HCT116 (cell line): Measurements from ENCODE around the gene CACNB1. TPM values are rescaled to one million over a fixed set of nuclear protein-coding genes. Genes with fewer than 3 reads are reported as not detected.

Source experiments
- ATAC-seq: fragments of 200-7000 bp; cut with Tn5 transposase; 2 replicates; pipeline ENCODE4 v1.9.1; 2020; ENCODE audit warnings: mild to moderate bottlenecking, moderate library complexity
- BruUV-seq: library from RNA; stranded (reverse); fragments of 400-500 nt; replicated peaks from 2 replicates; lab custom pipeline; 2021; lab: Mats Ljungman, UMichigan
- CTCF ChIA-PET: fragments of 300-600 bp; sonication (Branson Sonifier 250); formaldehyde crosslinking; loops from one replicate; lab custom pipeline; 2021; ENCODE audit warnings: antibody characterized with exemption; lab: Charles Lee
- POLR2A ChIA-PET: fragments of 300-600, 350-600 bp; sonication (Branson Sonifier 250); formaldehyde crosslinking; loops from one replicate; lab custom pipeline; 2021; ENCODE audit warnings: antibody characterized with exemption; lab: Charles Lee
- RAD21 ChIA-PET, 2 experiments: fragments of 300-600 bp; sonication (Branson Sonifier 250); formaldehyde crosslinking; loops; one replicate each; lab custom pipeline; 2023; ENCODE audit warnings: low total read pairs in 2 of 2; ENCODE audit not compliant: uncharacterized antibody in 2 of 2, unreplicated experiment in 2 of 2, low non-redundant PET in 1 of 2; lab: Charles Lee
- DNase-seq: peaks from one replicate; pipeline ENCODE4 v3.0.0-alpha.2; 2010; ENCODE audit warnings: low read depth, low spot score
- H2AFZ ChIP-seq: fragments of 200-600 bp; shearing (Covaris generic), sonication (generic); 2 replicates; pipeline ENCODE4 v1.6.1; 2017; ENCODE audit warnings: low read depth, mixed run types, mixed read lengths, antibody characterized with exemption, low read length; ENCODE audit not compliant: poor library complexity, severe bottlenecking
- H3K27ac ChIP-seq: 2 replicates; pipeline ENCODE4 v1.5.1; 2012; ENCODE audit warnings: low read depth, low read length
- H3K27me3 ChIP-seq: fragments of 200-600 bp; sonication (generic); 2 replicates; pipeline ENCODE4 v1.6.1; 2016; ENCODE audit warnings: mixed run types, low read length, mixed read lengths; ENCODE audit not compliant: insufficient read depth
- H3K36me3 ChIP-seq, 2 experiments: fragments of 200-500 bp in 1 of 2; fragments of 200-600 bp in 1 of 2; sonication (Bioruptor generic) in 1 of 2; sonication (generic) in 1 of 2; 2 replicates each; pipeline versions ENCODE4 v1.5.1 to v1.6.1; 2014 to 2016; ENCODE audit warnings: low read length in 2 of 2, inconsistent platforms in 1 of 2, mixed read lengths in 1 of 2, mixed run types in 1 of 2; ENCODE audit not compliant: insufficient read depth in 2 of 2, control insufficient read depth in 1 of 2
- H3K4me1 ChIP-seq, 2 experiments: fragments of 200-600 bp in 1 of 2; sonication (generic) in 1 of 2; 2 replicates each; pipeline versions ENCODE4 v1.5.1 to v1.6.1; 2012 to 2017; ENCODE audit warnings: low read length in 2 of 2, inconsistent platforms in 1 of 2, mild to moderate bottlenecking in 1 of 2, mixed read lengths in 1 of 2, mixed run types in 1 of 2, moderate library complexity in 1 of 2; ENCODE audit not compliant: insufficient read depth in 2 of 2, control insufficient read depth in 1 of 2
- H3K4me2 ChIP-seq: fragments of 200-600 bp; sonication (generic); 2 replicates; pipeline ENCODE4 v1.6.1; 2017; ENCODE audit warnings: mixed run types, low read length, mixed read lengths
- H3K4me3 ChIP-seq, 2 experiments: fragments of 200-600 bp in 1 of 2; sonication (generic) in 1 of 2; replicated peaks in 1 of 2; 2 replicates each; pipeline ENCODE4 v1.5.1; 2011 to 2016; ENCODE audit warnings: low read length in 2 of 2, control low read depth in 1 of 2, low read depth in 1 of 2, mild to moderate bottlenecking in 1 of 2, mixed read lengths in 1 of 2, mixed run types in 1 of 2
- H3K79me2 ChIP-seq: fragments of 200-600 bp; sonication (generic); 2 replicates; pipeline ENCODE4 v1.6.1; 2017; ENCODE audit warnings: mild to moderate bottlenecking, mixed run types, low read length, moderate library complexity, mixed read lengths; ENCODE audit not compliant: insufficient read depth
- H3K9ac ChIP-seq: fragments of 200-600 bp; sonication (generic); 2 replicates; pipeline ENCODE4 v1.6.1; 2016; ENCODE audit warnings: low read length, mixed read lengths
- H3K9me2 ChIP-seq: fragments of 200-600 bp; sonication (generic), shearing (Covaris generic); 2 replicates; pipeline ENCODE4 v1.6.1; 2017; ENCODE audit warnings: mixed run types, mild to moderate bottlenecking, moderate library complexity; ENCODE audit not compliant: insufficient read depth
- H3K9me3 ChIP-seq, 2 experiments: fragments of 200-500 bp in 1 of 2; fragments of 200-600 bp in 1 of 2; sonication (Bioruptor generic) in 1 of 2; sonication (generic) in 1 of 2; 2 replicates each; pipeline ENCODE4 v1.6.1; 2014 to 2017; ENCODE audit warnings: low read length in 2 of 2, mixed read lengths in 2 of 2, inconsistent platforms in 1 of 2, low read depth in 1 of 2, mild to moderate bottlenecking in 1 of 2, mixed run types in 1 of 2, moderate library complexity in 1 of 2; ENCODE audit not compliant: control insufficient read depth in 1 of 2, insufficient read depth in 1 of 2
- H4K20me1 ChIP-seq: fragments of 200-600 bp; sonication (generic), shearing (Covaris generic); 2 replicates; pipeline ENCODE4 v1.6.1; 2017; ENCODE audit warnings: mixed run types, mild to moderate bottlenecking, moderate library complexity; ENCODE audit not compliant: insufficient read depth
- CBX3 ChIP-seq: IDR thresholded peaks from 2 replicates; pipeline ENCODE4 v1.6.1; 2012; ENCODE audit warnings: low read depth
- EGR1 ChIP-seq: IDR thresholded peaks from 2 replicates; pipeline ENCODE4 v1.6.1; 2012; ENCODE audit warnings: low read depth
- EZH2 ChIP-seq: fragments of 200-600 bp; sonication (generic); IDR thresholded peaks from 2 replicates; pipeline ENCODE4 v1.6.1; 2017; ENCODE audit warnings: antibody characterized with exemption, mixed run types
- EZH2phosphoT487 ChIP-seq: fragments of 200-600 bp; IDR thresholded peaks from 2 replicates; pipeline ENCODE4 v1.6.1; 2018; ENCODE audit warnings: antibody characterized with exemption, borderline replicate concordance
- FOSL1 ChIP-seq: IDR thresholded peaks from 2 replicates; pipeline ENCODE4 v1.6.1; 2012; ENCODE audit warnings: low read depth
- JUND ChIP-seq: IDR thresholded peaks from 2 replicates; pipeline ENCODE4 v1.6.1; 2012
- POLR2A ChIP-seq: IDR thresholded peaks from 2 replicates; pipeline ENCODE4 v1.7.0; 2011; ENCODE audit warnings: borderline replicate concordance; ENCODE audit not compliant: insufficient read depth, insufficient read length; ENCODE audit errors: extremely low read depth
- RAD21 ChIP-seq: IDR thresholded peaks from 2 replicates; pipeline ENCODE4 v1.6.1; 2012; ENCODE audit warnings: low read depth, mild to moderate bottlenecking
- SIN3A ChIP-seq: IDR thresholded peaks from 2 replicates; pipeline ENCODE4 v1.6.1; 2012; ENCODE audit warnings: low read depth
- SP1 ChIP-seq: IDR thresholded peaks from 2 replicates; pipeline ENCODE4 v1.6.1; 2012; ENCODE audit warnings: low read depth
- TCF7L2 ChIP-seq: IDR thresholded peaks from 2 replicates; pipeline ENCODE4 v1.7.0; 2011; ENCODE audit warnings: borderline replicate concordance, inconsistent platforms; ENCODE audit not compliant: insufficient read depth, insufficient read length; ENCODE audit errors: extremely low read depth
- YY1 ChIP-seq: IDR thresholded peaks from 2 replicates; pipeline ENCODE4 v1.6.1; 2011; ENCODE audit warnings: low read length, low read depth, moderate library complexity, mild to moderate bottlenecking; ENCODE audit not compliant: insufficient replicate concordance; ENCODE audit errors: extremely low read depth
- ZBTB33 ChIP-seq: IDR thresholded peaks from 2 replicates; pipeline ENCODE4 v1.6.1; 2011; ENCODE audit warnings: mild to moderate bottlenecking, low read length, moderate library complexity; ENCODE audit not compliant: insufficient replicate concordance; ENCODE audit errors: extremely low read depth
- ZFX ChIP-seq: fragments of 450-650 bp; IDR thresholded peaks from 2 replicates; pipeline ENCODE4 v1.6.1; 2017
- ZNF274 ChIP-seq: fragments of 200-500 bp; sonication (Bioruptor generic); IDR thresholded peaks from 2 replicates; pipeline ENCODE4 v1.6.1; 2014; ENCODE audit warnings: mild to moderate bottlenecking, low read depth, low read length, inconsistent platforms
- intact Hi-C: fragments of 100-400 bp; cut with micrococcal nuclease; formaldehyde crosslinking; loops from 2 replicates; pipeline ENCODE4 v1.10.0; 2022
- total RNA-seq: library from RNA; stranded (reverse); gene quantifications from one replicate; pipeline ENCODE4 v1.2.1, GENCODE V29; 2021; ENCODE audit not compliant: unreplicated experiment
- TF ChIP-seq, protein P1 (sequence below): IDR thresholded peaks from 2 replicates; pipeline ENCODE4 v1.6.1; 2012; ENCODE audit warnings: low read depth

CACNB1 gene
- total RNA-seq, 1 experiment from 2014 or later = 13.0 TPM

DNA sequence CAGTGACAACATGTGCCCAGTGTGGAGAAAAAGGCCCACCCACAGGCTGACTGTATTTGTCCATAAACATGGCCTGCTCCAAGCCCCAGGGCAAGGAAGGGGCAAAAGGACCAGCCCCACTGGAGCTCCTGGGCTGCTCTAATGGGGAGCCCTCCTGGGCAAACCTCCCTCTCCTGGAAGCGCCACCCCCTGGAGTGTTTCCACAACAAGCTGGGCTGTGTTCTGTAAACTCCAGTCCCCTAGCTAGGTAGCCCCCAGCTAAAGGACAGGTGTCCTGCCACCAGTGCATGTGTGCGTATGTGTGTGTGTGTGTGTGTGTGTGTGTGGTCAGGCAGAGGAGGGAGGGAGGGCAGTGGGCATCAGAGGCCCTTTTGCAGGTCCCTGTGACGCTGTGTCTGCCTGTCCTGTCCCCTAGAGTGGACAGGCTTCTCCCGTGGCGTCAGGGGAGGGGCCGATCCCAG, 39.5 kb upstream of the CACNB1 start (continued):
- TF ChIP-seq, protein P1, sequence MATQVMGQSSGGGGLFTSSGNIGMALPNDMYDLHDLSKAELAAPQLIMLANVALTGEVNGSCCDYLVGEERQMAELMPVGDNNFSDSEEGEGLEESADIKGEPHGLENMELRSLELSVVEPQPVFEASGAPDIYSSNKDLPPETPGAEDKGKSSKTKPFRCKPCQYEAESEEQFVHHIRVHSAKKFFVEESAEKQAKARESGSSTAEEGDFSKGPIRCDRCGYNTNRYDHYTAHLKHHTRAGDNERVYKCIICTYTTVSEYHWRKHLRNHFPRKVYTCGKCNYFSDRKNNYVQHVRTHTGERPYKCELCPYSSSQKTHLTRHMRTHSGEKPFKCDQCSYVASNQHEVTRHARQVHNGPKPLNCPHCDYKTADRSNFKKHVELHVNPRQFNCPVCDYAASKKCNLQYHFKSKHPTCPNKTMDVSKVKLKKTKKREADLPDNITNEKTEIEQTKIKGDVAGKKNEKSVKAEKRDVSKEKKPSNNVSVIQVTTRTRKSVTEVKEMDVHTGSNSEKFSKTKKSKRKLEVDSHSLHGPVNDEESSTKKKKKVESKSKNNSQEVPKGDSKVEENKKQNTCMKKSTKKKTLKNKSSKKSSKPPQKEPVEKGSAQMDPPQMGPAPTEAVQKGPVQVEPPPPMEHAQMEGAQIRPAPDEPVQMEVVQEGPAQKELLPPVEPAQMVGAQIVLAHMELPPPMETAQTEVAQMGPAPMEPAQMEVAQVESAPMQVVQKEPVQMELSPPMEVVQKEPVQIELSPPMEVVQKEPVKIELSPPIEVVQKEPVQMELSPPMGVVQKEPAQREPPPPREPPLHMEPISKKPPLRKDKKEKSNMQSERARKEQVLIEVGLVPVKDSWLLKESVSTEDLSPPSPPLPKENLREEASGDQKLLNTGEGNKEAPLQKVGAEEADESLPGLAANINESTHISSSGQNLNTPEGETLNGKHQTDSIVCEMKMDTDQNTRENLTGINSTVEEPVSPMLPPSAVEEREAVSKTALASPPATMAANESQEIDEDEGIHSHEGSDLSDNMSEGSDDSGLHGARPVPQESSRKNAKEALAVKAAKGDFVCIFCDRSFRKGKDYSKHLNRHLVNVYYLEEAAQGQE = no peak
- TF ChIP-seq FOSL1 (no peak), SP1 (no peak), ZBTB33 (no peak), ZNF274 (no peak), EGR1 (no peak)

GRCh38 chr17:39236450-39236927, 39.0 kb upstream of the CACNB1 start:
- Histone ChIP-seq H3K27me3 (no peaks in the 10 kb centered on the region), H3K4me3 (no peak overlapping the region), H2AFZ (no peak overlapping the region), H3K9me2 (no peaks in the 10 kb centered on the region), H4K20me1 (no peaks in the 10 kb centered on the region), H3K27ac (no peak overlapping the region), H3K9me3 (no peaks in the 10 kb centered on the region), H3K36me3 (no peaks in the 10 kb centered on the region), H3K4me1 (peaks cover 18 to 51% of the 10 kb centered on the region in 2 experiments), H3K79me2 (no peaks in the 10 kb centered on the region), H3K9ac (no peak overlapping the region), H3K4me2 (no peak overlapping the region)
- POLR2A ChIA-PET = interaction anchor here (1.4 to 3.8 kb wide), 3 partner anchors 30 to 37 kb away, joined by 5 to 16 read pairs (median 5); partner anchors contain the start of gene RPL19
- ATAC-seq (no peak), DNase-seq (no peak)
- CTCF ChIA-PET = interaction anchor here (0.7 to 6.8 kb wide), 20 partner anchors 8 to 385 kb away, joined by 3 to 60 read pairs (median 6); partner anchors contain the start of gene RPL19
- intact Hi-C loops = loop anchor here (5.0 kb wide), 1 partner anchor 259 kb away; no protein-coding TSS in a partner anchor
- RAD21 ChIA-PET = interaction anchor here in 1 of 2 experiments (1.1 to 1.5 kb wide), 2 partner anchors 29 to 37 kb away, joined by 3 to 5 read pairs; partner anchors contain the start of gene RPL19
- BruUV-seq = no TSS peak
- TF ChIP-seq EZH2 = no peak
- TF ChIP-seq SIN3A = no peak
- TF ChIP-seq POLR2A = no peak
- TF ChIP-seq JUND = no peak
- TF ChIP-seq CBX3 = no peak
- no peak for TF ChIP-seq YY1
- TF ChIP-seq EZH2phosphoT487 = no peak
- TF ChIP-seq FOSL1 = no peak
- no peak for TF ChIP-seq RAD21
- TF ChIP-seq TCF7L2 = no peak
- TF ChIP-seq, protein P1 = no peak
- no peak for TF ChIP-seq ZFX
